Duodenal mucosa (tissue), 2 donors: ENCODE results near the gene CORO2B.

Experiments
- H3K27ac ChIP-seq: one replicate; pipeline ENCODE4 v1.7.0; 2013; ENCODE audit warnings: low read depth, low read length
- H3K27me3 ChIP-seq, 2 donors: one replicate each; pipeline ENCODE4 v1.7.0; 2013; ENCODE audit warnings: low read length in 2 of 2, control low read depth in 1 of 2; ENCODE audit not compliant: insufficient read depth in 2 of 2, control insufficient read depth in 1 of 2
- H3K36me3 ChIP-seq, 2 donors: one replicate each; pipeline ENCODE4 v1.7.0; 2013; ENCODE audit warnings: low read length in 2 of 2, control low read depth in 1 of 2; ENCODE audit not compliant: insufficient read depth in 2 of 2, control insufficient read depth in 1 of 2
- H3K4me1 ChIP-seq, 2 donors: one replicate each; pipeline ENCODE4 v1.7.0; 2013; ENCODE audit warnings: low read length in 2 of 2, control low read depth in 1 of 2; ENCODE audit not compliant: insufficient read depth in 2 of 2, control insufficient read depth in 1 of 2
- H3K4me3 ChIP-seq, 2 donors: one replicate each; pipeline ENCODE4 v1.7.0; 2013; ENCODE audit warnings: low read length in 2 of 2, low read depth in 1 of 2
- H3K9ac ChIP-seq, 2 donors: one replicate each; pipeline ENCODE4 v1.7.0; 2013; ENCODE audit warnings: low read length in 2 of 2, low read depth in 1 of 2
- H3K9me3 ChIP-seq, 2 donors: one replicate each; pipeline ENCODE4 v1.7.0; 2013; ENCODE audit warnings: low read length in 2 of 2, control low read depth in 1 of 2; ENCODE audit not compliant: control insufficient read depth in 1 of 2

Gene CORO2B

DNA sequence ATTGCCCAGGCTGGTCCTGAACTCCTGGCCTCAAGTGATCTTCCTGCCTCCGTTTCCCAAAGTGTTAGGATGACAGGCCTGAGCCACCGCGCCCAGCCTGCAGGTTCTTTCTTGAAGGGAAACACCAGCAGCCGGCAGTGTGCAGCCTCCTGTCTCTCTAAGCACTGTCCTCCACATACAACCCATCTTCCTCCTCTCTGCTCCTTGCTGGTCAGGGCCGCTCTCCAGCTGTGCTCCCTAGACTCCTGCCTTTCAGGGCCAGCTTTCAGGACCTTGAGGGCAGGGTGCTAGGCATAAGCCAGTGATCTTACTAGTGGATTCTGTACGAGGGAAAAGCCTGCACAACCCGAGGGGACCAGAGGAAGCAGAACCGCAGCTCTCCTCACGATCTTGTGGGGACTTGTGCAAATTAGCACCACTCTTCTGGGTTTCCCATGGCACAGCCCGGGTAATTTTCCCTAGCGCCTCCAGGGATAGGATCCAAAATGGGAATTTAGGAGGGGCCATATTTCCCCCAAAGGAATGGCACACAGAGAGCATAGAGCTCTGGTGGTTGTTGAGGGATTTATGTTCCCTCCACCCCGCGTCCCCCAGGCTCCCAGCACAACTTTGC is 18.2 kb upstream of the CORO2B start:
- Histone ChIP-seq H3K9me3 (no peaks in the 10 kb centered on the region), H3K36me3 (no peaks in the 10 kb centered on the region), H3K9ac (no peak overlapping the region), H3K27ac (no peak overlapping the region), H3K4me3 (no peak overlapping the region), H3K4me1 (peaks cover 13 to 16% of the 10 kb centered on the region in 2 donors), H3K27me3 (peaks cover 24 to 30% of the 10 kb centered on the region in 2 donors)

DNA sequence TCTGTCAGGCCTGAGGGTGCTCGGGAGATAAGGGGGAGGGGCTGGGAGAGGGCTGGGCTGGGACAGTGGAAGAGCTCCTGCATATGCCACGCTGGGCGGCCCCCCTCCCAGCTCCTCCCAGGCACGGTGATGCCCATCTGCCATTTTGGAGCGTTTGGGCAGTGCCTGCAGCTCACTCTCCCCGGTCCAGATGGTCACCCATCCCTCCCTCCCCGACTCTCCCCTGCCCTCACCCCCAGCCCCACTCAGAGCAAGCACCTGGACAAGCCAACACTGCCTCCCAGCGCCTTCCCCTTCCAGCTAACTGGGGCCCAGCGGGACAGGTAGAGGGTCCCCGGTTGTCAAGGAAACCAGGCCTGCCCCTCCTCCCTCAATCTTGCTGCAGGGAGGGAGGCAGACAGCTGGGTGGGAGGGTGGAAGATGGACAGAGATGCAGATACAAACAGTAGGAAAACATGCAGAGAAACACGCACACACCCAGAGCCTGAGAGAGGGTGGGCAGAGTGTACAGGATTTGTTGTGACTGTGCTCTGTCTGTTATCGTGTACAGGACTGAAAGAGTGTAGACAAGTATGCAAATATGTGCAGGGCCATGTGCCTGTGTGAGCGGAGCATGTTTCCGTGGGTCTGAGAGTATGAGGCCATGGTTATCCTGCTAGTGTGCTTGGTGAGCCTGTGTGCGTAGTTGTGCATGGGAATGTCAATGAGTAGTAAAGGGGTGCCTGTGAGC is 17.5 kb upstream of the CORO2B start:
- Histone ChIP-seq H3K9me3 (no peaks in the 10 kb centered on the region), H3K9ac (no peak overlapping the region), H3K27ac (no peak overlapping the region), H3K27me3 (peaks cover 24 to 30% of the 10 kb centered on the region in 2 donors), H3K4me3 (no peak overlapping the region), H3K4me1 (peaks cover 13 to 16% of the 10 kb centered on the region in 2 donors), H3K36me3 (no peaks in the 10 kb centered on the region)

DNA sequence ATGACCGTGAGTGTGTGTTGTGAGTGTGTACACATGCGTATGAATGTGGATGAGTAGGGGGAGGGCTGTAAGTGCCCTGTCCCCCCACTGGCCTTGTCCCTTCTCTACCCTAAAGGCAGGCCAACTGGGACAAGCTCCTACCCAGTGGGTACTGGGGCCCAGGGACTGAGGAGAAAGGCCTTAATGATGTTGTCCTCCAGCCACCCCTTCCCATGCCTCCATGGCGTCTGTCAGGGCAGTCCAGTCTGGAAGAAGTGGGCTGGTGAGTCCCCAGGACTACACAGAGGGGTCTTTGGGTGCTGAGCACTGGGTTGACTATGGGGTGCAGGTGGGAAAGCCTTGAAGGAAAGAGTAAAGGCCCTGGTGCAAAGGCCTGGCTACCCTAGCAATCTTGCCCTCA is 16.9 kb upstream of the CORO2B start:
- H3K9me3 ChIP-seq: no peaks in the 10 kb centered on the region
- H3K27me3 ChIP-seq: peaks cover 24 to 27% of the 10 kb centered on the region in 2 donors
- H3K36me3 ChIP-seq: no peaks in the 10 kb centered on the region
- H3K4me1 ChIP-seq: peaks cover 13 to 16% of the 10 kb centered on the region in 2 donors
- no peak overlapping the region for H3K9ac ChIP-seq
- H3K27ac ChIP-seq: no peak overlapping the region
- no peak overlapping the region for H3K4me3 ChIP-seq

DNA sequence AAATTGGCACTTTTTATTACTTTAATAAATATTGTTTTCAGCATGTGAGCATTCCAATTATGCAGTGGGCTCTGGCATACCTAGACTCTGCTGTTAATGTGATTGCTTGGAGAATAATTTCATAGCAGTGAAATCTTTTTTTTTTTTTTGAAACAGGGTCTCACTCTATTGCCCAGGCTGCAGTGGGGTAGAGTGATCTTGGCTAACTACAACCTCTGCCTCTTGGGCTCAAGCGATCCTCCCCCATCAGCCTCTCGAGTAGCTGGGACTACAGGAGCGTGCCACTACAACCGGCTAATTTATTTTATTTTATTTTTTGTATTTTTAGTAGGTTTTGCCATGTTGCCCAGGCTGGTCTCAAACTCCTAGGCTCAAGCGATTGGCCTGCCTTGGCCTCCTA is 14.6 kb upstream of the CORO2B start:
- no peaks in the 10 kb centered on the region for H3K36me3 ChIP-seq
- H3K27me3 ChIP-seq: peaks cover 8 to 16% of the 10 kb centered on the region in 2 donors
- H3K27ac ChIP-seq: no peak overlapping the region
- no peaks in the 10 kb centered on the region for H3K9me3 ChIP-seq
- H3K9ac ChIP-seq: no peak overlapping the region
- H3K4me3 ChIP-seq: no peak overlapping the region
- H3K4me1 ChIP-seq: peaks cover 6 to 8% of the 10 kb centered on the region in 2 donors

DNA sequence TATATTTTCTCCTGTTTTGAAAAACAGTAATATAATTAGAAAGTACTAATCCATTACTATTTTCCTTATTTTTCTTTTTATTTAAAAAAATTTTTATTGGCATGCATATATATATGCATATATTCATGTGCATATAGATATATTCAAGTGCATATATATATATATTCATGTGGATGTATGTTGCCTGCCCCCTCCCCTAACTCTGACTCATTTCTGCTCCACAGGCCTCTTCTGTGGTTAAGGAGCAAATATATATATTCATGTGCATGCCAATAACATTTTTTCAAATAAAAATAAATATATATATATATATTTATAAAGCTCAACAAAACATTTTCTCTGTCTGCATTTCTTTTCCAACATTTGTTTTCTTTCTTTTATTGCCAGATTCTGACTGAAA is 13.6 kb upstream of the CORO2B start:
- Histone ChIP-seq H3K4me1 (no peaks in the 10 kb centered on the region), H3K27ac (no peak overlapping the region), H3K9ac (no peak overlapping the region), H3K36me3 (no peaks in the 10 kb centered on the region), H3K4me3 (no peak overlapping the region), H3K27me3 (peaks cover 9 to 12% of the 10 kb centered on the region in 2 donors), H3K9me3 (no peaks in the 10 kb centered on the region)

DNA sequence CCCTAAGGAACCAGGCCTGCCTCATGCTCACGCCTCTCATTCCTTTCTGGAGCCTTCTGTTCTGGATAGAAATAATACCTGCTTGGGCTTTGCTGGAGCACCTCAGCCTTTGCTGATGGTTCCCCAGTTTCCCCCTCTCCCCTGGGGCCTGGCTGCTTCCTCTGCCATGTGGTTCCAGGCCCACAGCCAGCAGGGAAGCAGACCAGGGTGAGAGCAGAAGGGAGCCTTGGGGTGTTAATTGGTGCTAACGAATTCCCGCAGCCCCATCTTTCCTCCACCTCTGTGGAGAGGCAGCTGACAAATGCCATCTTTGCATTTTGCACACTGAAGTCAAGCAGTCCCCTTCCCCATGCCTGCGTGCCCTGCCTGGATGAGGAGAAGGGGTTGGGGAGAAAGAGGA is 13.1 kb upstream of the CORO2B start:
- Histone ChIP-seq H3K9ac (no peak overlapping the region), H3K4me3 (no peak overlapping the region), H3K4me1 (no peaks in the 10 kb centered on the region), H3K9me3 (no peaks in the 10 kb centered on the region), H3K36me3 (no peaks in the 10 kb centered on the region), H3K27me3 (peaks cover 8 to 10% of the 10 kb centered on the region in 2 donors), H3K27ac (no peak overlapping the region)

DNA sequence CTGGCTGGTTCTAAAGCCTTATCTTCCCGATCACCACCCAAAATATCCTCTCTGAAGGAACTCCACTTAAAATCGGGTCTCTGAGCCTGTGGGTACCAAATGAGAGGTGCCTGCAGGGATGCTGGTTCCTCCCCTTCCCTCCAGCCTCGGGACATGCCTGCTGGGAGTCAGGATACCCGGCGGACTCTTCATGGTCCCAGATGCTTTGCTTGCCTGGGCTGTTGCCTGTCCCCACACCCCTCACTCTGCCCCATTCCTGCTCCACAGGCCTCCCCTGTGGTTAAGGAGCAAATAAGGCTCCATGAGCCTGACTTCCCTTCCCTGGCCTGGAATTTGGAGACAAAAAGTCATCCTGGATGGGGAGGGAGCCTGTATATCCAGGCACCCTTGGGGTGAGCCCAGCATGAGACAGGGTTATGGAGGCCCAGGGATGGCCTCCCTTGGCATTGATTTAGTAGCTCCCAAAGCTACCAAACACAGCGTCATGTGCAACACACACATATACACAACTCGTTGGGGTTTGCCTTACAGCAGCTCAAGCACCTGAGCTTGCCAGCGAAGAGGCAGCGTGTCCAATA is 12.3 kb upstream of the CORO2B start:
- H3K27ac ChIP-seq: no peak overlapping the region
- no peak overlapping the region for H3K9ac ChIP-seq
- H3K27me3 ChIP-seq: peaks cover 10% of the 10 kb centered on the region in 2 donors
- H3K36me3 ChIP-seq: no peaks in the 10 kb centered on the region
- no peak overlapping the region for H3K4me3 ChIP-seq
- H3K4me1 ChIP-seq: no peaks in the 10 kb centered on the region
- no peaks in the 10 kb centered on the region for H3K9me3 ChIP-seq

DNA sequence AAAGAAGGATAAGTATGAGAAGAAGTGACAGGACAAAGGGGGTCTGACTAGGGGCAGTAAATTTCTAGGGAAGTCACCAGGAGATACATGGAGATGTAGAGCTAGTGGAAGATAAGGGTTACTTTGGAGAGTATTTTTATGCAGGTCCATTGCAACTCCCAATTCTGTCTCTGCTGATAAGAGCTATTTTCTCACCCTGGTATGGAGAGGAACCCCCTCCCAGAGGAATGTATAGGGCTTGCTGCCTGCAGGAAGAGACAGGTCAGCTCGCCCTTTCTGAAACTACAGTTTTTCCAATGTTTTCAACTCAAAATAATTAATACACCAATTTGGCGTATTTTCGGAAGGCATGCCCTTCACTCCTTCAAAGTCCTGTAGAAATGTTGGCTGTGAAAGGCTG is 11.4 kb upstream of the CORO2B start:
- H3K9ac ChIP-seq: no peak overlapping the region
- no peak overlapping the region for H3K27ac ChIP-seq
- H3K4me3 ChIP-seq: no peak overlapping the region
- no peaks in the 10 kb centered on the region for H3K9me3 ChIP-seq
- peaks cover 6 to 10% of the 10 kb centered on the region in 2 donors for H3K27me3 ChIP-seq
- H3K36me3 ChIP-seq: no peaks in the 10 kb centered on the region
- no peaks in the 10 kb centered on the region for H3K4me1 ChIP-seq

DNA sequence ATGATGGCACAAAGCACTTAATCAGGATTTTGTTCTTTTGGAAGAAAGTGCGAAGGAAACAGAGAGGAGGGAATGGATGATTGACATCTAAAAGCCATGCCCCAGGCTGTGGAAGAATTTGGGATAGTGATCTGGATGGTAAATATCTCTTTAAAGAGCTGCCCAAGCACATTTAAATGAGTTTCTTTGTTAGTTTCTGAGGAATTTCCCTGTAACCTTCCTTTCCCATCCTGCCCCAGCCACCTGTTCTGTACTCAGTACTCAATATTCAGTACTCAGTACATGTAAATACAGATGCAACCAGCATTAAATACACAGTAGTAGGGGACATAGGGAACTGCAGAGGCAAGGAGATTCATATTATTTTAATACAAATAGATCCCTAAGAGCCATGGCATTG is 7.8 kb upstream of the CORO2B start:
- H3K36me3 ChIP-seq: no peaks in the 10 kb centered on the region
- no peaks in the 10 kb centered on the region for H3K4me1 ChIP-seq
- H3K9ac ChIP-seq: no peak overlapping the region
- H3K9me3 ChIP-seq: no peaks in the 10 kb centered on the region
- H3K27ac ChIP-seq: no peak overlapping the region
- H3K27me3 ChIP-seq: peaks cover 10 to 21% of the 10 kb centered on the region in 2 donors
- H3K4me3 ChIP-seq: no peak overlapping the region

DNA sequence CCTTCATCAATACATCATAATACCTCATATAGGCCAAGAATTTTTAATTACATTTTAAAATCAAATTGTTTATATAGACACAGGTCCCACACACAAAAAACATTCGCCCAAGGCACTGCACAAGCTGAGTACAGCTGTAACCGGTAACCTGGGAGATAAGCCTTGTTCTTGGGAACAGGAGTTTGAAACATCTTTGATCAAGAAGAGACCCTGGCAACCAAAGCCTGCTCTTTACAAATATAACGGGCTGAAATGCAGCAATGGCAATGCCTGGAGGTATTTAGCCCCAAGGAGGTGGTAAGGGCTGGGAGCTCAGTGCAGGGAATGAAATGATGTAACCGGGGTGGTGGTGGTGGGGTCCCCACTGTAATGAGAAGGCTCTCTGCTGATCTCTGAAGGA is 7.2 kb upstream of the CORO2B start:
- H3K9ac ChIP-seq: no peak overlapping the region
- H3K4me3 ChIP-seq: no peak overlapping the region
- no peak overlapping the region for H3K27ac ChIP-seq
- peaks cover 16 to 27% of the 10 kb centered on the region in 2 donors for H3K27me3 ChIP-seq
- H3K9me3 ChIP-seq: no peaks in the 10 kb centered on the region
- no peaks in the 10 kb centered on the region for H3K4me1 ChIP-seq
- no peaks in the 10 kb centered on the region for H3K36me3 ChIP-seq
